A549 (cell line): Measurements from ENCODE around the gene TUG1. TPM values are rescaled to one million over a fixed set of nuclear protein-coding genes. Genes with fewer than 3 reads are reported as not detected.
A peak's percentile ranks its signal among the peaks of the same experiment; 100 is the strongest.

Experiments used
- ATAC-seq, 2 experiments: fragments of 200-7000 bp in 1 of 2; fragments of >200 bp in 1 of 2; cut with Nextera tagmentation in 1 of 2; cut with Tn5 transposase in 1 of 2; 3 replicates each; pipeline versions ENCODE4 v1.8.0 to v1.9.1; 2018 to 2020; ENCODE audit warnings: mild to moderate bottlenecking in 1 of 2, moderate library complexity in 1 of 2
- CTCF ChIA-PET: fragments of 300-600 bp; sonication (Branson Sonifier 250); formaldehyde crosslinking; extraction: SDS; loops from one replicate; lab custom pipeline; 2021; ENCODE audit warnings: antibody characterized with exemption, inconsistent platforms; lab: Yijun Ruan, JAX
- POLR2A ChIA-PET: fragments of 350-600 bp; formaldehyde crosslinking; extraction: SDS; loops from one replicate; lab custom pipeline; 2021; ENCODE audit warnings: antibody characterized with exemption, inconsistent platforms; lab: Yijun Ruan, JAX
- DNase-seq, 2 experiments: peaks; one replicate each; pipeline versions ENCODE4 v3.0.0 to v3.0.0-alpha.2; 2011 to 2016; ENCODE audit warnings: low read depth in 1 of 2, low spot score in 1 of 2
- FAIRE-seq: peaks from 2 replicates; lab custom pipeline; 2011; peaks lifted over from hg19 to GRCh38; lab: Jason Lieb, UNC
- H3K27ac ChIP-seq, 2 experiments: fragments of >200 bp; sonication (Bioruptor Twin); formaldehyde crosslinking; 3 replicates each; pipeline ENCODE4 v1.5.1; 2016 to 2017
- H3K4me1 ChIP-seq: fragments of >200 bp; sonication (Bioruptor Twin); formaldehyde crosslinking; 3 replicates; pipeline ENCODE4 v1.6.1; 2016
- H3K4me2 ChIP-seq: fragments of >200 bp; sonication (Bioruptor Twin); formaldehyde crosslinking; 3 replicates; pipeline ENCODE4 v1.6.1; 2016
- H3K4me3 ChIP-seq: fragments of >200 bp; sonication (Bioruptor Twin); formaldehyde crosslinking; 3 replicates; pipeline ENCODE4 v1.5.1; 2016
- H3K9me3 ChIP-seq: fragments of >200 bp; sonication (Bioruptor Twin); formaldehyde crosslinking; 3 replicates; pipeline ENCODE4 v1.6.1; 2016
- CEBPB ChIP-seq, 2 experiments: fragments of >200 bp in 1 of 2; sonication (Bioruptor Twin) in 1 of 2; formaldehyde crosslinking in 1 of 2; IDR thresholded peaks; 2 replicates each; pipeline ENCODE4 v1.6.1; 2012 to 2016
- CHD2 ChIP-seq: fragments of 150-350 bp; IDR thresholded peaks from 2 replicates; pipeline ENCODE4 v1.6.1; 2014; ENCODE audit warnings: low read length; ENCODE audit not compliant: partially characterized antibody
- ESRRA ChIP-seq: fragments of 150-350 bp; IDR thresholded peaks from 2 replicates; pipeline ENCODE4 v1.6.1; 2014; ENCODE audit warnings: mild to moderate bottlenecking, low read length, borderline replicate concordance
- HEYL ChIP-seq: fragments of 250-450 bp; sonication (Bioruptor Pico); IDR thresholded peaks from 2 replicates; pipeline ENCODE4 v1.8.0; 2021; ENCODE audit warnings: mild to moderate bottlenecking, moderate library complexity
- HOXA7 ChIP-seq: fragments of 250-450 bp; sonication (Bioruptor Pico); IDR thresholded peaks from 2 replicates; pipeline ENCODE4 v1.5.0; 2020; ENCODE audit warnings: mild to moderate bottlenecking, moderate library complexity
- JUNB ChIP-seq: fragments of >200 bp; sonication (Bioruptor Twin); formaldehyde crosslinking; IDR thresholded peaks from 2 replicates; pipeline ENCODE4 v1.6.1; 2016
- PHF8 ChIP-seq: fragments of 200-600 bp; sonication (generic); IDR thresholded peaks from 2 replicates; pipeline ENCODE4 v1.6.1; 2016; ENCODE audit warnings: low read depth, mild to moderate bottlenecking, antibody characterized with exemption, moderate library complexity, borderline replicate concordance
- RAD21 ChIP-seq, 2 experiments: fragments of >200 bp in 1 of 2; sonication (Bioruptor Twin) in 1 of 2; formaldehyde crosslinking in 1 of 2; IDR thresholded peaks in 1 of 2; conservative IDR thresholded peaks in 1 of 2; 2 replicates in 1 of 2; 3 replicates in 1 of 2; pipeline ENCODE4 v1.6.1; 2012 to 2018; ENCODE audit warnings: inconsistent platforms in 1 of 2
- RARB ChIP-seq: fragments of 250-450 bp; sonication (Bioruptor Pico); IDR thresholded peaks from 2 replicates; pipeline ENCODE4 v1.8.0; 2021; ENCODE audit warnings: mild to moderate bottlenecking, moderate library complexity
- ZNF302 ChIP-seq: fragments of 250-450 bp; sonication (Bioruptor Pico); IDR thresholded peaks from 2 replicates; pipeline ENCODE4 v1.9.0; 2021; ENCODE audit warnings: inconsistent platforms, mild to moderate bottlenecking, moderate library complexity
- WGBS: methylation state at CpG from one replicate; pipeline ENCODE4 v1.1.6; 2017; ENCODE audit errors: missing lambda C conversion rate; 5-methylcytosine and 5-hydroxymethylcytosine counted together
- polyA plus RNA-seq, 4 experiments: library from polyadenylated mRNA; depleted of rRNA in 3 of 4; stranded (reverse); fragments of >200 nt; fragmentation: RNase III in 1 of 4; extraction: RNeasy Plus Mini Kit Qiagen cat#74134 plus additional on column Dnase treatment in 1 of 4; gene quantifications; 2 replicates in 3 of 4; 3 replicates in 1 of 4; pipeline ENCODE4 v1.2.3, GENCODE V29; 2011 to 2017
- TF ChIP-seq, protein P1 (sequence below): IDR thresholded peaks from 2 replicates; pipeline ENCODE4 v1.6.1; 2012
- TF ChIP-seq, protein P2 (sequence below): fragments of >200 bp; sonication (Bioruptor Twin); formaldehyde crosslinking; IDR thresholded peaks from 3 replicates; pipeline ENCODE4 v1.5.1; 2016
- TF ChIP-seq, protein P3 (sequence below): fragments of 450-650 bp; IDR thresholded peaks from 2 replicates; pipeline ENCODE4 v1.6.1; 2014; ENCODE audit warnings: antibody characterized with exemption
- TF ChIP-seq, protein P4 (sequence below): fragments of 200-600 bp; sonication (generic); IDR thresholded peaks from 2 replicates; pipeline ENCODE4 v1.6.1; 2016; ENCODE audit warnings: antibody characterized with exemption, mild to moderate bottlenecking, moderate library complexity
- TF ChIP-seq, protein P5 (sequence below): fragments of 150-350 bp; IDR thresholded peaks from 2 replicates; pipeline ENCODE4 v1.6.1; 2014; ENCODE audit warnings: low read depth, mild to moderate bottlenecking, low read length
- TF ChIP-seq, protein P6 (sequence below): IDR thresholded peaks from 2 replicates; pipeline ENCODE4 v1.6.1; 2012; ENCODE audit warnings: low read depth, borderline replicate concordance

Gene TUG1
- polyA plus RNA-seq, 2 of the 4 experiments (the other 2 are of a cell fraction): 29.9 to 104 TPM

DNA sequence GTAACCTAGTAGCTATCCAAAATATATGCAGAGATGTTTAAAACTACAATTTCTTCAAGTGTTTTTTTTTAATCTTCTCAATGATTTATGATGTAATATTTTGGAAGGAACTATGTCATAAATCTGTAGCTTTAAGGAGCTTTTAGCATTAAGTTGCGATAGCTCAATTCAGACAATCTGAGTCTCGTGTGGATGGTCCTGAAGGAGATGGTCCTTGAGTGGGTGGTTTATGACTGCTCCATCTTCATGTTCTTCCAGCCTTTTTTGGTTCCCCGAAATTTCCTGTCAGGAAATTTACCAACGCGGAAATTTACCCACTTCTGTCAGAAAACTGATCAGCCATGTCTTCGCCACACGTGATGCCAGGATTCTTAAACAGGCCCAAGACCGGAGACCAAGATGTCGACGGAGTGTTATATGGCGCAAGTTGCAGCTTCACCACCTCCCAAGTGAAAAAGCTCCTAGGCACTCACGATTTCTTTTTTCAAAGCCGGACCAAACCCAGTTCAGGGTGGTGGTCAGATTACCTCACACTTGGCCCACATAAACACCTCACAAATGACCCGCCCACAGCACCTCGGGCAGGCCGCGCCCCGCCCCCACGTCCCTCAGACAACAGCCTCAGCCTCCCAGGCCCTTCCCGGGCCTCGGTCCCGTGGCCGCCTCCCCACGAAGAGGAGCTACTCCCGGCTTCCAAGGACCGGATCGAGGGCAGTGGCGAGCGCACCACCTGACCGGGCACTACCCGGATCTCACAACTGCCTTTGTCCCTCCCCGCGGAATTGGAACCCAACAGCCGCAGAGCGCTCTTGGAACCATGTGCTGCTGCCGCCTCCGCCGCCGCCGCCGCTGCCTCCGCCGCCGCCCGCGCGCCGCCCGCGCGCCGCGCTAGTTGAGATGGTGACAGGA lies 796 bp upstream of the TUG1 start, which contains the start of gene MORC2 (continued):
- TF ChIP-seq RAD21 (conservative IDR thresholded peaks at IDR 0.05 in 1 of 2, IDR thresholded peaks at IDR 0.05 in 1 of 2) (no peak), ZNF302 (CRISPR knock-in tag) (no peak), CHD2 (no peak), CEBPB (IDR thresholded peaks at IDR 0.05) (no peak)
- TF ChIP-seq, protein P1, sequence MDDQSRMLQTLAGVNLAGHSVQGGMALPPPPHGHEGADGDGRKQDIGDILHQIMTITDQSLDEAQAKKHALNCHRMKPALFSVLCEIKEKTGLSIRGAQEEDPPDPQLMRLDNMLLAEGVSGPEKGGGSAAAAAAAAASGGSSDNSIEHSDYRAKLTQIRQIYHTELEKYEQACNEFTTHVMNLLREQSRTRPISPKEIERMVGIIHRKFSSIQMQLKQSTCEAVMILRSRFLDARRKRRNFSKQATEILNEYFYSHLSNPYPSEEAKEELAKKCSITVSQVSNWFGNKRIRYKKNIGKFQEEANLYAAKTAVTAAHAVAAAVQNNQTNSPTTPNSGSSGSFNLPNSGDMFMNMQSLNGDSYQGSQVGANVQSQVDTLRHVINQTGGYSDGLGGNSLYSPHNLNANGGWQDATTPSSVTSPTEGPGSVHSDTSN: 0 out of 2 replicates have a peak, but pooled peaks have one; percentile 19
- TF ChIP-seq, all 56 proteins: peak for 7

DNA sequence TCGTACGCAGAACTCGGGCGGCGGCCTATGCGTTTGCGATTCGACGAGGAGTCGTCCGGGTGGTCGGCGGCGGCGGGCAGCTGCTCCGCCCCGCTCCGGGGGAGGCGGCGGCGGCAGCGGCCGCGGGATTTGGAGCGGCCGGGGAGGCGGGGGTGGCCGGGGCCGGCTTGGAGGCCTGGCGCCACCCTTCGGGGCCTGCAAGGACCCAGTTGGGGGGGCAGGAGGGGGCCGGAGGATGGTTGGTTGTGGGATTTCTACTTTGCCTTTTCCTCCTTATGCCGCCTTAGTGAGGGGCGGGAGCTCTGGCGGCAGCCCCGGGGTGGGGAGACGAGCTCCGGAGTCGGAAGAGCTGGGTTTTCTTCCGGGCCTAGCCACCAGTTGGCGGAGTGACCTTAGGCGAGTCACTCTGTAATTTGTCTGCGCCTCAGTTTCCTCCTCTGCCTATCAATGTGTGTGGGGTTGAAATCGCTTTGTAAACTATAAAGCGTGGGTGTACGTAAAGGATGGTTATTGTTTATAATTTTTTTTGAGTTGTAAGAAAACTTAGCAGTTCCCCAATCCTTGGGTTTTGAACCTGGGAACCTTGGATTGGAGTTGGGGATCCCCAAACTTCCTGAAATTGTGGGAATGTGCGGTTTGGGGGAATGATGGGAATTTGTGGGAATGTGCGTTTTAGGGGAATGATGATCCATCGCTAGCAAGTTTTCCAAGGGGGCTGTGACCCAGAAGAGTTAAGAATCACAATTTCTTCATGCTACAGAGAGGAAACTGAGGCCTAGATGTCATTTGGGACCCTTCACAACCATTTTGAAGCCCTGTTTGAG lies 679 bp downstream of the TUG1 start:
- peak; percentile 51 to 62 for ATAC-seq
- Histone ChIP-seq H3K4me1 (0 out of 3 replicates have a peak, but pooled peaks cover 5% of the 10 kb centered on the region), H3K4me2 (peak overlapping the region; percentile 75)
- POLR2A ChIA-PET: interaction anchor here (1.1 to 3.2 kb wide), 9 partner anchors 9 to 244 kb away, joined by 3 to 58 read pairs (median 5); partner anchors contain the start of genes SELENOM and SMTN
- no peak for FAIRE-seq
- WGBS: 5% methylated on average over 11 of the region's 49 CpGs
- TF ChIP-seq, protein P2, sequence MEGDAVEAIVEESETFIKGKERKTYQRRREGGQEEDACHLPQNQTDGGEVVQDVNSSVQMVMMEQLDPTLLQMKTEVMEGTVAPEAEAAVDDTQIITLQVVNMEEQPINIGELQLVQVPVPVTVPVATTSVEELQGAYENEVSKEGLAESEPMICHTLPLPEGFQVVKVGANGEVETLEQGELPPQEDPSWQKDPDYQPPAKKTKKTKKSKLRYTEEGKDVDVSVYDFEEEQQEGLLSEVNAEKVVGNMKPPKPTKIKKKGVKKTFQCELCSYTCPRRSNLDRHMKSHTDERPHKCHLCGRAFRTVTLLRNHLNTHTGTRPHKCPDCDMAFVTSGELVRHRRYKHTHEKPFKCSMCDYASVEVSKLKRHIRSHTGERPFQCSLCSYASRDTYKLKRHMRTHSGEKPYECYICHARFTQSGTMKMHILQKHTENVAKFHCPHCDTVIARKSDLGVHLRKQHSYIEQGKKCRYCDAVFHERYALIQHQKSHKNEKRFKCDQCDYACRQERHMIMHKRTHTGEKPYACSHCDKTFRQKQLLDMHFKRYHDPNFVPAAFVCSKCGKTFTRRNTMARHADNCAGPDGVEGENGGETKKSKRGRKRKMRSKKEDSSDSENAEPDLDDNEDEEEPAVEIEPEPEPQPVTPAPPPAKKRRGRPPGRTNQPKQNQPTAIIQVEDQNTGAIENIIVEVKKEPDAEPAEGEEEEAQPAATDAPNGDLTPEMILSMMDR: 0 out of 3 replicates have a peak, but pooled peaks have one; percentile 5
- TF ChIP-seq, protein P3, sequence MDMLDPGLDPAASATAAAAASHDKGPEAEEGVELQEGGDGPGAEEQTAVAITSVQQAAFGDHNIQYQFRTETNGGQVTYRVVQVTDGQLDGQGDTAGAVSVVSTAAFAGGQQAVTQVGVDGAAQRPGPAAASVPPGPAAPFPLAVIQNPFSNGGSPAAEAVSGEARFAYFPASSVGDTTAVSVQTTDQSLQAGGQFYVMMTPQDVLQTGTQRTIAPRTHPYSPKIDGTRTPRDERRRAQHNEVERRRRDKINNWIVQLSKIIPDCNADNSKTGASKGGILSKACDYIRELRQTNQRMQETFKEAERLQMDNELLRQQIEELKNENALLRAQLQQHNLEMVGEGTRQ: no peak
- TF ChIP-seq, protein P4, sequence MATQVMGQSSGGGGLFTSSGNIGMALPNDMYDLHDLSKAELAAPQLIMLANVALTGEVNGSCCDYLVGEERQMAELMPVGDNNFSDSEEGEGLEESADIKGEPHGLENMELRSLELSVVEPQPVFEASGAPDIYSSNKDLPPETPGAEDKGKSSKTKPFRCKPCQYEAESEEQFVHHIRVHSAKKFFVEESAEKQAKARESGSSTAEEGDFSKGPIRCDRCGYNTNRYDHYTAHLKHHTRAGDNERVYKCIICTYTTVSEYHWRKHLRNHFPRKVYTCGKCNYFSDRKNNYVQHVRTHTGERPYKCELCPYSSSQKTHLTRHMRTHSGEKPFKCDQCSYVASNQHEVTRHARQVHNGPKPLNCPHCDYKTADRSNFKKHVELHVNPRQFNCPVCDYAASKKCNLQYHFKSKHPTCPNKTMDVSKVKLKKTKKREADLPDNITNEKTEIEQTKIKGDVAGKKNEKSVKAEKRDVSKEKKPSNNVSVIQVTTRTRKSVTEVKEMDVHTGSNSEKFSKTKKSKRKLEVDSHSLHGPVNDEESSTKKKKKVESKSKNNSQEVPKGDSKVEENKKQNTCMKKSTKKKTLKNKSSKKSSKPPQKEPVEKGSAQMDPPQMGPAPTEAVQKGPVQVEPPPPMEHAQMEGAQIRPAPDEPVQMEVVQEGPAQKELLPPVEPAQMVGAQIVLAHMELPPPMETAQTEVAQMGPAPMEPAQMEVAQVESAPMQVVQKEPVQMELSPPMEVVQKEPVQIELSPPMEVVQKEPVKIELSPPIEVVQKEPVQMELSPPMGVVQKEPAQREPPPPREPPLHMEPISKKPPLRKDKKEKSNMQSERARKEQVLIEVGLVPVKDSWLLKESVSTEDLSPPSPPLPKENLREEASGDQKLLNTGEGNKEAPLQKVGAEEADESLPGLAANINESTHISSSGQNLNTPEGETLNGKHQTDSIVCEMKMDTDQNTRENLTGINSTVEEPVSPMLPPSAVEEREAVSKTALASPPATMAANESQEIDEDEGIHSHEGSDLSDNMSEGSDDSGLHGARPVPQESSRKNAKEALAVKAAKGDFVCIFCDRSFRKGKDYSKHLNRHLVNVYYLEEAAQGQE: peak; percentile 66
- TF ChIP-seq PHF8: peak; percentile 50; the same call in 1 of the 2 replicates
- TF ChIP-seq, all 56 proteins: peak for 3
- H3K27ac ChIP-seq: peak overlapping the region; percentile 98 to 99
- peak overlapping the region; percentile 90 for H3K4me3 ChIP-seq
- CTCF ChIA-PET: interaction anchor here (0.7 to 3.2 kb wide), 11 partner anchors 9 to 258 kb away, joined by 3 to 20 read pairs (median 4); no protein-coding TSS in a partner anchor
- peaks cover 54% of the 10 kb centered on the region for H3K9me3 ChIP-seq
- peak; percentile 6 to 44 for DNase-seq

DNA sequence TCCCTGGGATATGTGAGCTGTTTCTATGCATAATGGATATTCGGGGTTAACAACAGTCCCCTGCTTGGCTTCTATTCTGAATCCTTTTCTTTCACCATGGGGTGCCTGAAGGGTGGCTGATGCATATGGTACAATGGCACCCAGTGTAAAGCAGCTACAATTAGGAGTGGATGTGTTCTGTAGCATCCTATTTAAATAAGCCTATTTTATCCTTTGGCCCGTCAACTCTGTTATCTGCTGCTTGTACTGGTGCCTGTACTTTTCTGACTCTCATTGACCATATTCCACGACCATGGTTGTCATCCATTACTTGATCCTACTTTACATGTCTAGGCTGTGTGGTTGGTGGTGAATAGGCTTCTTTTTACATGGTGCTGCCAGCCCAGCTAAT lies 1.3 kb downstream of the TUG1 start:
- ATAC-seq: no peak
- POLR2A ChIA-PET: interaction anchor here (1.1 to 3.2 kb wide), 4 partner anchors 8 to 137 kb away, joined by 3 to 58 read pairs (median 8); partner anchors contain the start of genes SELENOM and SMTN
- Histone ChIP-seq H3K4me1 (0 out of 3 replicates have a peak, but pooled peaks cover 5% of the 10 kb centered on the region), H3K27ac (peak overlapping the region; percentile 98 to 99; a peak in 5 of 6 replicates), H3K9me3 (peaks cover 60% of the 10 kb centered on the region), H3K4me3 (peak overlapping the region; percentile 90), H3K4me2 (peak overlapping the region; percentile 75)
- no peak for DNase-seq
- whole genome bisulfite sequencing: 46% methylated on average over 3 of the region's 3 CpGs
- FAIRE-seq: no peak
- CTCF ChIA-PET: interaction anchor here (1.0 to 3.2 kb wide), 4 partner anchors 24 to 115 kb away, joined by 3 to 20 read pairs (median 6); no protein-coding TSS in a partner anchor
- no peak for TF ChIP-seq ESRRA
- TF ChIP-seq, protein P3: no peak
- TF ChIP-seq HOXA7 (CRISPR knock-in tag): no peak
- TF ChIP-seq, protein P5, sequence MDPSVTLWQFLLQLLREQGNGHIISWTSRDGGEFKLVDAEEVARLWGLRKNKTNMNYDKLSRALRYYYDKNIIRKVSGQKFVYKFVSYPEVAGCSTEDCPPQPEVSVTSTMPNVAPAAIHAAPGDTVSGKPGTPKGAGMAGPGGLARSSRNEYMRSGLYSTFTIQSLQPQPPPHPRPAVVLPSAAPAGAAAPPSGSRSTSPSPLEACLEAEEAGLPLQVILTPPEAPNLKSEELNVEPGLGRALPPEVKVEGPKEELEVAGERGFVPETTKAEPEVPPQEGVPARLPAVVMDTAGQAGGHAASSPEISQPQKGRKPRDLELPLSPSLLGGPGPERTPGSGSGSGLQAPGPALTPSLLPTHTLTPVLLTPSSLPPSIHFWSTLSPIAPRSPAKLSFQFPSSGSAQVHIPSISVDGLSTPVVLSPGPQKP: no peak
- TF ChIP-seq, protein P6, sequence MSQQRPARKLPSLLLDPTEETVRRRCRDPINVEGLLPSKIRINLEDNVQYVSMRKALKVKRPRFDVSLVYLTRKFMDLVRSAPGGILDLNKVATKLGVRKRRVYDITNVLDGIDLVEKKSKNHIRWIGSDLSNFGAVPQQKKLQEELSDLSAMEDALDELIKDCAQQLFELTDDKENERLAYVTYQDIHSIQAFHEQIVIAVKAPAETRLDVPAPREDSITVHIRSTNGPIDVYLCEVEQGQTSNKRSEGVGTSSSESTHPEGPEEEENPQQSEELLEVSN: no peak
- no peak for TF ChIP-seq RARB (CRISPR knock-in tag)
- TF ChIP-seq JUNB: no peak
- TF ChIP-seq HEYL (CRISPR knock-in tag): no peak
